Keratinocyte (primary cell): ENCODE data around the gene EXOC3. TPM values are rescaled to one million over a fixed set of nuclear protein-coding genes. Genes with fewer than 3 reads are reported as not detected.

Experiments
- DNase-seq: peaks from one replicate; pipeline ENCODE4 v3.0.0-alpha.2; 2011; ENCODE audit warnings: low read depth, missing footprints, low spot score
- FAIRE-seq: peaks from 2 replicates; lab custom pipeline; 2011; peaks lifted over from hg19 to GRCh38; lab: Jason Lieb, UNC
- H2AFZ ChIP-seq: 2 replicates; pipeline ENCODE4 v1.6.0; 2012; ENCODE audit warnings: low read length, control low read depth, inconsistent platforms; ENCODE audit not compliant: control insufficient read depth
- H3K27ac ChIP-seq: 2 replicates; pipeline ENCODE4 v1.5.1; 2011; ENCODE audit warnings: low read length; ENCODE audit not compliant: control insufficient read depth, insufficient read depth
- H3K27me3 ChIP-seq: 3 replicates; pipeline ENCODE4 v1.6.0; 2011; ENCODE audit warnings: low read length; ENCODE audit not compliant: control insufficient read depth, insufficient read depth; ENCODE audit errors: extremely low read depth
- H3K36me3 ChIP-seq, 2 experiments: 2 replicates in 1 of 2; 3 replicates in 1 of 2; pipeline ENCODE4 v1.5.1; 2011; ENCODE audit warnings: low read length in 2 of 2, mild to moderate bottlenecking in 1 of 2; ENCODE audit not compliant: control insufficient read depth in 2 of 2, insufficient read depth in 2 of 2; ENCODE audit errors: extremely low read depth in 1 of 2
- H3K4me1 ChIP-seq: 3 replicates; pipeline ENCODE4 v1.5.1; 2011; ENCODE audit warnings: low read length; ENCODE audit not compliant: control insufficient read depth, insufficient read depth; ENCODE audit errors: extremely low read depth
- H3K4me2 ChIP-seq: 3 replicates; pipeline ENCODE4 v1.6.0; 2011; ENCODE audit warnings: low read depth, low read length; ENCODE audit not compliant: control insufficient read depth, insufficient read depth; ENCODE audit errors: extremely low read depth
- H3K4me3 ChIP-seq, 3 experiments: fragments of 200-600 bp in 1 of 3; sonication (generic) in 1 of 3; 2 replicates in 2 of 3; 3 replicates in 1 of 3; pipeline ENCODE4 v1.5.1; 2011 to 2016; ENCODE audit warnings: low read length in 3 of 3, mild to moderate bottlenecking in 3 of 3, control low read depth in 2 of 3, inconsistent platforms in 1 of 3, low read depth in 1 of 3, mixed read lengths in 1 of 3, mixed run types in 1 of 3, moderate library complexity in 1 of 3; ENCODE audit not compliant: control insufficient read depth in 2 of 3, insufficient read depth in 2 of 3; ENCODE audit errors: extremely low read depth in 1 of 3
- H3K79me2 ChIP-seq: 2 replicates; pipeline ENCODE4 v1.6.0; 2012; ENCODE audit warnings: low read length; ENCODE audit not compliant: control insufficient read depth, insufficient read depth
- H3K9ac ChIP-seq: 3 replicates; pipeline ENCODE4 v1.6.0; 2011; ENCODE audit warnings: low read length; ENCODE audit not compliant: control insufficient read depth, insufficient read depth; ENCODE audit errors: extremely low read depth
- H3K9me1 ChIP-seq: 3 replicates; pipeline ENCODE4 v1.6.0; 2011; ENCODE audit warnings: low read length; ENCODE audit not compliant: control insufficient read depth, insufficient read depth; ENCODE audit errors: extremely low read depth
- H3K9me3 ChIP-seq: 2 replicates; pipeline ENCODE4 v1.5.1; 2012; ENCODE audit warnings: low read depth, low read length; ENCODE audit not compliant: control insufficient read depth
- H4K20me1 ChIP-seq: 3 replicates; pipeline ENCODE4 v1.6.0; 2011; ENCODE audit warnings: low read length; ENCODE audit not compliant: control insufficient read depth, insufficient read depth; ENCODE audit errors: extremely low read depth
- CTCF ChIP-seq, 3 experiments: IDR thresholded peaks in 1 of 3; conservative IDR thresholded peaks in 1 of 3; optimal IDR thresholded peaks in 1 of 3; 2 replicates in 2 of 3; 3 replicates in 1 of 3; pipeline versions ENCODE3 to v1.5.1; 2011; ENCODE audit warnings: low read length in 3 of 3, mild to moderate bottlenecking in 3 of 3, moderate library complexity in 2 of 3, control low read depth in 1 of 3, inconsistent platforms in 1 of 3; ENCODE audit not compliant: insufficient read depth in 2 of 3; ENCODE audit errors: extremely low read depth in 1 of 3
- EZH2 ChIP-seq: IDR thresholded peaks from one replicate; pipeline ENCODE4 v1.6.1; 2012; ENCODE audit warnings: inconsistent platforms, mild to moderate bottlenecking, low read length, moderate library complexity
- dilution Hi-C: fragments of 300-500 bp; cut with MboI; formaldehyde crosslinking; loops from one replicate; pipeline ENCODE4 v1.7.0; 2020; ENCODE audit warnings: low sequenced_read_pairs; ENCODE audit not compliant: extremely low pct_ligation_motif_present
- polyA plus RNA-seq, 5 experiments: library from polyadenylated mRNA; depleted of rRNA in 3 of 5; stranded (reverse) in 3 of 5; stranded (forward) in 1 of 5; unstranded in 1 of 5; fragments of >200 nt; gene quantifications; 1 replicate in 1 of 5; 2 replicates in 3 of 5; 3 replicates in 1 of 5; pipeline versions ENCODE4 v1.2.1 to v1.2.3, GENCODE V29; 2011 to 2012; ENCODE audit warnings: missing spikeins in 2 of 5, low read depth in 1 of 5, low replicate concordance in 1 of 5

Gene EXOC3
- polyA plus RNA-seq, 1 donor (not counting 4 experiments of a cell fraction or from before 2014, with no cell fraction given), result 14.2 TPM

- Histone ChIP-seq H3K27me3 (peaks cover 13% of the 10 kb centered on the region), H3K9me3 (no peaks in the 10 kb centered on the region), H3K4me3 (no peak overlapping the region), H3K9me1 (no peaks in the 10 kb centered on the region), H3K4me1 (no peaks in the 10 kb centered on the region), H3K4me2 (no peak overlapping the region), H3K36me3 (no peaks in the 10 kb centered on the region), H2AFZ (no peak overlapping the region), H3K9ac (no peak overlapping the region), H4K20me1 (no peaks in the 10 kb centered on the region), H3K79me2 (no peaks in the 10 kb centered on the region), H3K27ac (no peak overlapping the region)
- FAIRE-seq (no peak), DNase-seq (no peak)
- TF ChIP-seq CTCF (optimal IDR thresholded peaks at IDR 0.05 in 1 of 3, IDR thresholded peaks at IDR 0.05 in 1 of 3, conservative IDR thresholded peaks at IDR 0.05 in 1 of 3; ENCODE audit: extremely low read depth in 1 of 3, insufficient read depth in 2 of 3, low read length in 3 of 3) (no peak), EZH2 (no peak)
- dilution Hi-C loops, result no loop called here
Observed at GRCh38 chr5:484556-484955, 41.6 kb downstream of the EXOC3 start.

- no peaks in the 10 kb centered on the region for H3K79me2 ChIP-seq
- no peak overlapping the region for H3K9ac ChIP-seq
- FAIRE-seq (no peak), DNase-seq (no peak)
- TF ChIP-seq EZH2, result no peak
- no peak for TF ChIP-seq CTCF (optimal IDR thresholded peaks at IDR 0.05 in 1 of 3, IDR thresholded peaks at IDR 0.05 in 1 of 3, conservative IDR thresholded peaks at IDR 0.05 in 1 of 3; ENCODE audit: extremely low read depth in 1 of 3, insufficient read depth in 2 of 3, low read length in 3 of 3)
- H3K27me3 ChIP-seq, result peaks cover 13% of the 10 kb centered on the region
- H3K27ac ChIP-seq, result no peak overlapping the region
- H4K20me1 ChIP-seq, result no peaks in the 10 kb centered on the region
- no peaks in the 10 kb centered on the region for H3K36me3 ChIP-seq
- H2AFZ ChIP-seq, result no peak overlapping the region
- no peak overlapping the region for H3K4me3 ChIP-seq
- H3K4me1 ChIP-seq, result no peaks in the 10 kb centered on the region
- dilution Hi-C loops, result no loop called here
- no peaks in the 10 kb centered on the region for H3K9me1 ChIP-seq
- no peak overlapping the region for H3K4me2 ChIP-seq
- no peaks in the 10 kb centered on the region for H3K9me3 ChIP-seq
Observed at GRCh38 chr5:485113-485945, 42.4 kb downstream of the EXOC3 start.
